GM11168 (cell line): ENCODE measurements around the gene MAFG.

Experiments
- in situ Hi-C: fragments of 300-500 bp; cut with MboI; formaldehyde crosslinking; loops from one replicate; pipeline ENCODE4 v1.12.0; 2022; ENCODE audit warnings: low sequenced_read_pairs; ENCODE audit not compliant: unreplicated experiment

The MAFG gene

DNA sequence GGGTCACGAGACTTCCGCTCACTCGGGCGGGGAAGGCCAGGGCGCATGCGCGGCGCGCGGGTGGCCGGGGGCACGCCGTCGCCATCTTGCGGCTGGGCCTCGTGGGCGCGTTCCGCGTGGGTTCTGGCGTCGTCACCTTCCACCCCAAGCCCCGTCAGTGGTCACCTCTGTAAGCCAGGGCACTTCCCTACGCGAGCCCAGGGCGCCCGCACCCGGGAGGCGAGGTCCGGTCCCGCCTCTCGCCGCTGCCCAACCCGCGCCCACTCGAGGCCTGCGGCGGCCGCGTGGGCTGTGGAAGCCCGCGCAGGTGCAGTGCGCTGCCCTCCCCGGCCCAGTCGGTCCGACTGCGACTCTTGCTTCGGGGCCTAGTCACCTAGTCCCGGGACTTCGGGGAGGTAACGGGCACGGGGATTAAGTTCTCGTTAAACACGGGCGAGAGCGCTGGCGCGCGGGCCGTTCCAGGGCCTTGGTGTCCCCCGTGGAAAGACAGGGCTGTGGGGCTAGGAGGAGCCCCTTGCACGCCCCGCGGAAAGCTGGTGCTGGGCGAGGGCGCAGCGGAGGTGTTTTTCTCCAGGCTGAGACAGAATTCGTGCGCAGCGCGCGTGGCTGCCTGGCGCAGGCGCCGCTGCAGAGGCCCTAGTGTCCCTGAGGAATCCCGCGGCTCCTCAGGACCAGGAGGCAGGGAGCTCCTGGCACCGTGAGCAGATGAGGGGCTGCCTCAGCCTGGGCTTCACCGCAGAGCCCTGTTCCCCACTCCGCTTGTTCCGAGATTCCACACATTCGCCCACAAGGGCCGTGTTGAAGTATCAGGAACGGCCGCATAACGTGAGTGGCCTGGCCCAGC, 55.9 kb downstream of the MAFG start:
- in situ Hi-C loops, result no loop called here

GRCh38 chr17:81870981-81871386, 56.6 kb downstream of the MAFG start, which contains the start of gene ARHGDIA:
ARHGDIA (minus strand) TSS chr17:81871337; CDS start chr17:81869930, 1,407 bp downstream.
- in situ Hi-C loops, result no loop called here

- in situ Hi-C loops, result no loop called here
Measured at GRCh38 chr17:81870131-81870980, 57.2 kb downstream of the MAFG start.

GRCh38 chr17:81869221-81870130, 58.1 kb downstream of the MAFG start:
- in situ Hi-C loops, result no loop called here

GRCh38 chr17:81868674-81869220, 58.8 kb downstream of the MAFG start:
- in situ Hi-C loops, result no loop called here
